NCI-H146 treated with DMSO at 0.1 percent for 48 hours (cell line): Measurements from ENCODE around the gene CARD14.
"Not testable (repeated sequence)": the region's sequence is repeated elsewhere in the genome, so short reads cannot be mapped to it uniquely, and the experiment has no call there.

Experiments
- DNase-seq: peaks from one replicate; lab custom pipeline; 2025; ENCODE audit not compliant: unreplicated experiment; lab: John Stamatoyannopoulos, UW

CARD14 gene

GRCh38 chr17:80248001-80248893, 78.4 kb downstream of the CARD14 start:
- DNase-seq = no peak

GRCh38 chr17:80248894-80249710, 79.3 kb downstream of the CARD14 start:
- no peak for DNase-seq

- DNase-seq = no peak
Measured at GRCh38 chr17:80251966-80252365, 82.1 kb downstream of the CARD14 start.

- DNase-seq = no peak
Measured at GRCh38 chr17:80252871-80253270, 83.0 kb downstream of the CARD14 start.

GRCh38 chr17:80253631-80254395, 84.0 kb downstream of the CARD14 start:
- DNase-seq = no peak

GRCh38 chr17:80254396-80255251, 84.8 kb downstream of the CARD14 start:
- DNase-seq = no peak

- no peak for DNase-seq
Measured at GRCh38 chr17:80256034-80256350, 86.2 kb downstream of the CARD14 start.

- DNase-seq = no peak
Measured at GRCh38 chr17:80257716-80258213, 87.9 kb downstream of the CARD14 start.

GRCh38 chr17:80258296-80258695, 88.5 kb downstream of the CARD14 start:
- not testable (repeated sequence) for DNase-seq
